HepG2 (cell line): ENCODE data around the gene FAAP100. TPM values are rescaled to one million over a fixed set of nuclear protein-coding genes. Genes with fewer than 3 reads are reported as not detected.

Experiments used
- CEBPG ChIP-seq: IDR thresholded peaks from 2 replicates; pipeline ENCODE4 v1.6.1; 2016
- CREB1 ChIP-seq, 2 experiments: fragments of 450-650 bp in 1 of 2; IDR thresholded peaks; 2 replicates each; pipeline ENCODE4 v1.6.1; 2016 to 2017; ENCODE audit warnings: control low read depth in 1 of 2, mild to moderate bottlenecking in 1 of 2, missing compliant biosample characterization in 1 of 2, missing genetic modification characterization in 1 of 2
- FOXC1 ChIP-seq: sonication (generic); formaldehyde crosslinking; IDR thresholded peaks from 2 replicates; pipeline ENCODE4 v1.8.0; 2022; ENCODE audit warnings: mild to moderate bottlenecking, missing genetic modification reagents, borderline replicate concordance
- HHEX ChIP-seq: IDR thresholded peaks from 2 replicates; pipeline ENCODE4 v1.6.1; 2016; ENCODE audit warnings: control low read depth
- PAXIP1 ChIP-seq: sonication (generic); formaldehyde crosslinking; conservative IDR thresholded peaks from 2 replicates; pipeline ENCODE4 v1.4.0; 2020; ENCODE audit warnings: mild to moderate bottlenecking, missing genetic modification reagents, moderate library complexity
- RARA ChIP-seq: IDR thresholded peaks from 2 replicates; pipeline ENCODE4 v1.6.1; 2016; ENCODE audit warnings: missing genetic modification reagents, missing compliant biosample characterization
- RFXAP ChIP-seq: sonication (generic); formaldehyde crosslinking; IDR thresholded peaks from 2 replicates; pipeline ENCODE4 v1.4.0; 2020; ENCODE audit warnings: missing genetic modification reagents, borderline replicate concordance
- SCMH1 ChIP-seq: sonication (generic); formaldehyde crosslinking; IDR thresholded peaks from 2 replicates; pipeline ENCODE4 v1.9.0; 2021; ENCODE audit warnings: missing genetic modification reagents, mild to moderate bottlenecking, borderline replicate concordance
- SMAD3 ChIP-seq: sonication (generic); formaldehyde crosslinking; IDR thresholded peaks from 2 replicates; pipeline ENCODE4 v1.4.0; 2020; ENCODE audit warnings: missing genetic modification reagents
- TFDP2 ChIP-seq: sonication (generic); formaldehyde crosslinking; IDR thresholded peaks from 2 replicates; pipeline ENCODE4 v1.4.0; 2020; ENCODE audit warnings: missing genetic modification reagents
- ZFX ChIP-seq: sonication (generic); formaldehyde crosslinking; IDR thresholded peaks from 2 replicates; pipeline ENCODE4 v1.4.0; 2020; ENCODE audit warnings: mild to moderate bottlenecking, low read depth, missing genetic modification reagents, moderate library complexity
- ZNF343 ChIP-seq: sonication (generic); formaldehyde crosslinking; IDR thresholded peaks from 2 replicates; pipeline ENCODE4 v1.4.0; 2020; ENCODE audit warnings: mild to moderate bottlenecking, missing genetic modification reagents
- ZNF383 ChIP-seq: sonication (generic); formaldehyde crosslinking; IDR thresholded peaks from 2 replicates; pipeline ENCODE4 v1.4.0; 2020; ENCODE audit warnings: missing genetic modification reagents, mild to moderate bottlenecking, borderline replicate concordance
- ZNF547 ChIP-seq: sonication (generic); formaldehyde crosslinking; IDR thresholded peaks from 2 replicates; pipeline ENCODE4 v1.5.1; 2020; ENCODE audit warnings: mild to moderate bottlenecking, missing genetic modification reagents
- ZNF607 ChIP-seq: sonication (generic); formaldehyde crosslinking; IDR thresholded peaks from 2 replicates; pipeline ENCODE4 v1.5.1; 2020; ENCODE audit warnings: missing genetic modification reagents, mild to moderate bottlenecking, borderline replicate concordance
- ZNF747 ChIP-seq: sonication (generic); formaldehyde crosslinking; IDR thresholded peaks from 2 replicates; pipeline ENCODE4 v1.8.1; 2023; ENCODE audit warnings: missing genetic modification reagents, mild to moderate bottlenecking, borderline replicate concordance
- ZNF75D ChIP-seq: sonication (generic); formaldehyde crosslinking; IDR thresholded peaks from 2 replicates; pipeline ENCODE4 v1.8.1; 2023; ENCODE audit warnings: missing genetic modification reagents, mild to moderate bottlenecking, borderline replicate concordance
- ZNF772 ChIP-seq: sonication (generic); formaldehyde crosslinking; IDR thresholded peaks from 2 replicates; pipeline ENCODE4 v1.5.0; 2020; ENCODE audit warnings: mild to moderate bottlenecking, missing genetic modification reagents
- ZNF891 ChIP-seq: sonication (generic); formaldehyde crosslinking; IDR thresholded peaks from 2 replicates; pipeline ENCODE4 v1.5.0; 2020; ENCODE audit warnings: mild to moderate bottlenecking, missing genetic modification reagents
- polyA plus RNA-seq, 8 experiments: library from polyadenylated mRNA; depleted of rRNA in 3 of 8; stranded (reverse) in 7 of 8; unstranded in 1 of 8; fragments of >200 nt; fragmentation: Illumina TruSeq in 4 of 8; extraction: Trizol in 4 of 8; gene quantifications; 2 replicates each; pipeline versions ENCODE4 v1.2.1 to v1.2.3, GENCODE V29; 2011 to 2016; ENCODE audit warnings: low read depth in 4 of 8, missing spikeins in 1 of 8, mixed read lengths in 1 of 8; ENCODE audit not compliant: insufficient read depth in 1 of 8
- total RNA-seq, 5 experiments: library from RNA; depleted of rRNA; stranded (reverse); fragments of >200 nt; fragmentation: Illumina TruSeq; extraction: Trizol; gene quantifications; 2 replicates each; pipeline ENCODE4 v1.2.3, GENCODE V29; 2016; ENCODE audit warnings: low read depth in 1 of 5
- TF ChIP-seq, protein P1 (sequence below): sonication (generic); formaldehyde crosslinking; IDR thresholded peaks from 2 replicates; pipeline ENCODE4 v1.8.1; 2023; ENCODE audit warnings: missing genetic modification reagents, inconsistent platforms, borderline replicate concordance
- TF ChIP-seq, protein P2 (sequence below): sonication (generic); formaldehyde crosslinking; IDR thresholded peaks from 2 replicates; pipeline ENCODE4 v1.4.0; 2020; ENCODE audit warnings: missing genetic modification reagents

Gene FAAP100
- total and polyA plus RNA-seq, 2 of the 13 experiments (the other 11 are each of a cell fraction or from before 2014, with no cell fraction given): 7.6 to 20.8 TPM

DNA sequence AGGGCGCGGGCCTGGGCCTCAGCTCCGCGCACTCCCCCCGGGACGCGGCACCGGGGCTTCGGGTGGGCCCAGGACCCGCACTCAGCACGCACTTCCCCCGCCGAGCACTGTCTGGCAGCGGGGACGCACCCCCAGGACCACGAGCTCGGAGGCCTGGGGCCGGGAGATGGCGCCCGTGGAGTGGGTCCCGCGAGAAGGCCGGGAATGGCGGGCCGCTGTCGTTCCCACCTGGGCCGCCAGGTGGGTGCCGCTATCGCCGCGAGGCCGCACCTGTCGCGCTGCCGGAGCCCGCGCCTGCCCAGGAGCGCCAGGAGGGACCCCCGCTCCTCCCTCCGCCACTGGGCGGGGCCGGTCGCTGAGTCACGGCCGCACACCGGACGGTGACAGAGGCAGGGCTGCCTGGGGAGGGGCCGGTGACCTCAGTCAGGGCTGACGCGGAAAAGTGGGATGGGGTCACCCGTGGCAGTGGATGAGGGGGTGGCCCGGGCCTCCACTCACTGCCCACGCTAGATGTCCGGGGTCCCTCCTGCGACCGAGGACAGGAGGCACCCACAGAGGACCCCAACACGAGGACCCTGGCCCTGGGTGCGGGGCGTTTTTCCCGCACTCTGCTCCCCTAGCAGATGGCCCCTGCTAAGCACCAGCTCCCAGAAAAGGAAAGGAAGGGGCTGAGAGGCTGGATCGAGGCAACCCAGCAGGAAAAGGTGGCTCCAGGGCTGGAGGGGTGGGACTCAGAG lies 32.7 kb downstream of the FAAP100 start (continued):
- TF ChIP-seq PAXIP1 (CRISPR knock-in tag) (peak; percentile 35), ZNF383 (CRISPR knock-in tag) (peak; percentile 89; the same call in 1 of the 2 replicates), ZNF547 (CRISPR knock-in tag) (peak; percentile 75; the same call in 1 of the 2 replicates), ZFX (CRISPR knock-in tag) (peak; percentile 79), ZNF607 (CRISPR knock-in tag) (peak; percentile 79), HHEX (no peak), RARA (0 out of 2 replicates have a peak, but pooled peaks have one; percentile 18), CREB1 (IDR thresholded peaks at IDR 0.05) (peak; percentile 23; the same call in 1 of the 2 replicates), CREB1 (CRISPR knock-in tag; IDR thresholded peaks at IDR 0.05) (no peak), ZNF75D (CRISPR knock-in tag) (no peak), ZNF891 (CRISPR knock-in tag) (peak; percentile 42; the same call in 1 of the 2 replicates), ZNF343 (CRISPR knock-in tag) (peak; percentile 94), FOXC1 (CRISPR knock-in tag) (0 out of 2 replicates have a peak, but pooled peaks have one; percentile 19), CEBPG (CRISPR knock-in tag) (no peak), ZNF747 (CRISPR knock-in tag) (0 out of 2 replicates have a peak, but pooled peaks have one; percentile 39), TFDP2 (CRISPR knock-in tag) (peak; percentile 68; the same call in 1 of the 2 replicates), SCMH1 (CRISPR knock-in tag) (no peak), RFXAP (CRISPR knock-in tag) (no peak), SMAD3 (CRISPR knock-in tag) (no peak; the same call in 1 of the 2 replicates), ZNF772 (CRISPR knock-in tag) (0 out of 2 replicates have a peak, but pooled peaks have one; percentile 28)
- TF ChIP-seq, protein P1, sequence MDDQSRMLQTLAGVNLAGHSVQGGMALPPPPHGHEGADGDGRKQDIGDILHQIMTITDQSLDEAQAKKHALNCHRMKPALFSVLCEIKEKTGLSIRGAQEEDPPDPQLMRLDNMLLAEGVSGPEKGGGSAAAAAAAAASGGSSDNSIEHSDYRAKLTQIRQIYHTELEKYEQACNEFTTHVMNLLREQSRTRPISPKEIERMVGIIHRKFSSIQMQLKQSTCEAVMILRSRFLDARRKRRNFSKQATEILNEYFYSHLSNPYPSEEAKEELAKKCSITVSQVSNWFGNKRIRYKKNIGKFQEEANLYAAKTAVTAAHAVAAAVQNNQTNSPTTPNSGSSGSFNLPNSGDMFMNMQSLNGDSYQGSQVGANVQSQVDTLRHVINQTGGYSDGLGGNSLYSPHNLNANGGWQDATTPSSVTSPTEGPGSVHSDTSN (CRISPR knock-in tag): no peak
- TF ChIP-seq, protein P2, sequence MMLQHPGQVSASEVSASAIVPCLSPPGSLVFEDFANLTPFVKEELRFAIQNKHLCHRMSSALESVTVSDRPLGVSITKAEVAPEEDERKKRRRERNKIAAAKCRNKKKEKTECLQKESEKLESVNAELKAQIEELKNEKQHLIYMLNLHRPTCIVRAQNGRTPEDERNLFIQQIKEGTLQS (CRISPR knock-in tag): peak; percentile 74
